Ascending aorta (tissue), 2 donors: ENCODE data around the gene RBM38. TPM values are rescaled to one million over a fixed set of nuclear protein-coding genes. Genes with fewer than 3 reads are reported as not detected.

Experiments
- DNase-seq, 2 donors: peaks; one replicate each; pipeline ENCODE4 v3.0.0-alpha.2; 2019; ENCODE audit warnings: low spot score in 2 of 2
- H3K27ac ChIP-seq, 2 donors: fragments of 200-600 bp; sonication (generic); one replicate each; pipeline ENCODE4 v1.5.1; 2016 to 2017; ENCODE audit warnings: mild to moderate bottlenecking in 1 of 2
- H3K27me3 ChIP-seq: fragments of 200-600 bp; sonication (generic); one replicate; pipeline ENCODE4 v1.5.1; 2017
- H3K36me3 ChIP-seq, 2 donors: fragments of 200-600 bp; sonication (generic); one replicate each; pipeline ENCODE4 v1.5.1; 2016
- H3K4me1 ChIP-seq, 2 donors: fragments of 200-600 bp; sonication (generic); one replicate each; pipeline ENCODE4 v1.5.1; 2016 to 2017; ENCODE audit warnings: mild to moderate bottlenecking in 1 of 2
- H3K4me3 ChIP-seq, 2 donors: fragments of 200-600 bp; sonication (generic); one replicate each; pipeline ENCODE4 v1.5.1; 2016 to 2017; ENCODE audit warnings: mild to moderate bottlenecking in 1 of 2
- H3K9me3 ChIP-seq, 2 donors: fragments of 200-600 bp; sonication (generic); one replicate each; pipeline ENCODE4 v1.5.1; 2016
- CTCF ChIP-seq, 3 experiments: fragments of 200-600 bp in 2 of 3; fragments of 450-650 bp in 1 of 3; sonication (generic) in 2 of 3; IDR thresholded peaks; one replicate each; pipeline ENCODE4 v1.5.1; 2016 to 2019; ENCODE audit warnings: antibody characterized with exemption in 3 of 3, mild to moderate bottlenecking in 1 of 3, moderate library complexity in 1 of 3
- intact Hi-C: fragments of 100-400 bp; cut with DNase I; formaldehyde crosslinking; loops from one replicate; pipeline ENCODE4 v1.15.1; 2023
- total RNA-seq: library from RNA; depleted of rRNA; stranded (reverse); fragments of >200 nt; gene quantifications from one replicate; pipeline ENCODE4 v1.1.0, GENCODE V29; 2016

The RBM38 gene
- total RNA-seq, 1 donor from 2014 or later: 24.6 TPM

DNA sequence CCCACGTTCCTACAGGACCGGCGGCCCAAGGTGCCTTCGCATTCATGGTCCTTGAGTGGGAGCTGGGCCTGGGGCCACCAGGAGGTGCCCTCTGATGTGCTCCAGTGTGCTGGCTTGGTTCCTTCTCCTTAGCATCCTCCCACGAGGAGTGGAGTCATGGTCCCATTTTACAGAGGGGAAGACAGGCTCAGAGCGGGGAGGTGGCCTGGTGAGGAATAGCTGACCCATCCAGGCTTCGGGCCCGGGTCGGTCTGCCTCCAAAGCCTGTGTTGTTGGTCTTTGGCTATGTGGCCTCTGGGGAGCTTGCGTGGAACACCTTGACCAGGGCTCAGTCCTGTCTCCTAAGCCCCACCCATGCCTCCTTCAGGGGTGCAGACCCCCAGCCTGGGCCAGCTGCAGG is 22.8 kb downstream of the RBM38 start:
- H3K27ac ChIP-seq: no peak overlapping the region
- peaks cover 0 to 7% of the 10 kb centered on the region in 2 donors for H3K36me3 ChIP-seq
- H3K4me3 ChIP-seq: no peak overlapping the region
- H3K9me3 ChIP-seq: no peaks in the 10 kb centered on the region
- intact Hi-C loops: no loop called here
- no peak for DNase-seq
- no peak for TF ChIP-seq CTCF (IDR thresholded peaks at IDR 0.05)
- H3K27me3 ChIP-seq: no peaks in the 10 kb centered on the region
- peaks cover 4 to 15% of the 10 kb centered on the region in 2 donors for H3K4me1 ChIP-seq

DNA sequence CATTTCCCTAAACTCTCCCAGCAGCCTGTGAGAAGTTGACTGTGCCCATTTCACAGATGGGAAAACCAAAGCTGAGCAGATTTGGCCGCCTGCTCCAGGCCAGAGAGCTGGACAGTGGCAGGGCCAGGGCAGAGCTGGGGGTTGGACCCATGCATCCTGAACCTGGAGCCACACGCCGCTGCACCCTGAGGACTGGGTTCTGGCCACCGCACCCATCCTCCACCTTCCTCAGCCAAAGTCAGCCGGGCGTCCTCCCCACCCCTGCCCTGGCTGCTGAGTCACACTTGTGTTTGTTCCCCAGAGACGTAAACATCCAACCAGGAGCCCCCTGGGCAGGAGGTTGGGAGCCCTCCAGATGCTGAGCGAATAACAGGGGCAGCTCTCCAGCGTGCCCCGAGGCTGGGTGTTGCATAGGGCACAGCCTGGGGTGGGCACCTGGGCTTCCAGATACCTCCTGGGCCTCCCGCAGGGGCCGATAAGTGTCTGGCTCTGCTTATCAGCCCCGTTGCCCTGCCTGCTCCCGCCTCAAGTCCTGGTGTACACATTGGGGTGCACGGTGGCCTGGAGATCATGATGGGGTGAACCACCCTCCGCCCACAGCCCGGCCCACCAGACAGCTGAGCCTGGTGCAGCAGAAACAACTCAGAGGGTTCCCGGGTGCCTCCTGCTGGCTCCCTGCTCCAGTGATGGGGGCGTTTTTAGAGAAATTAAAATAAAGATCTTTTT is 23.8 kb downstream of the RBM38 start:
- H3K27ac ChIP-seq: no peak overlapping the region
- H3K4me1 ChIP-seq: peaks cover 3 to 8% of the 10 kb centered on the region in 2 donors
- no peaks in the 10 kb centered on the region for H3K9me3 ChIP-seq
- no peak for DNase-seq
- H3K27me3 ChIP-seq: no peaks in the 10 kb centered on the region
- no peaks in the 10 kb centered on the region for H3K36me3 ChIP-seq
- H3K4me3 ChIP-seq: no peak overlapping the region
- intact Hi-C loops: no loop called here
- TF ChIP-seq CTCF (IDR thresholded peaks at IDR 0.05): no peak

DNA sequence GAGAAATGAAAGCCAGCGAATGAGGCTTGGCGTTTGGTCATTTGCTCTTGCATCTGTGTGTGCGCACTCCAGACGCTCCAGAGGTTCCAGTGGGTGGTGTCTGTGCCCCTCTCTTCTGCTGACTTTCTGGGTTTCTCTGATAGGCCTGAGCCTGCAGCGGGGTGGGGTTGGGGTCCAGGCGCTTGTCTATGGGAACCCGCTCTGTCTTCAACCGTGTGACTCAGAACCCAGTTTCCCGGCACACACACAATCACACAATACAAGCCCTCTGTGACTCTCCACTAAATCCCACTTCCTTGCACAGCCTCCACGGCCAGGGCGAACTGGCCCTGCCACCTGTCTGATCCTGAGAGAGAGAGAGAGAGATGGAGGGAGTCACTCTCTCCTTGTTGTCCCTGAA is 24.6 kb downstream of the RBM38 start:
- no peaks in the 10 kb centered on the region for H3K9me3 ChIP-seq
- H3K4me3 ChIP-seq: no peak overlapping the region
- H3K36me3 ChIP-seq: no peaks in the 10 kb centered on the region
- H3K27me3 ChIP-seq: no peaks in the 10 kb centered on the region
- intact Hi-C loops: no loop called here
- H3K4me1 ChIP-seq: peaks cover 3 to 8% of the 10 kb centered on the region in 2 donors
- DNase-seq: no peak
- TF ChIP-seq CTCF (IDR thresholded peaks at IDR 0.05): no peak
- H3K27ac ChIP-seq: no peak overlapping the region

DNA sequence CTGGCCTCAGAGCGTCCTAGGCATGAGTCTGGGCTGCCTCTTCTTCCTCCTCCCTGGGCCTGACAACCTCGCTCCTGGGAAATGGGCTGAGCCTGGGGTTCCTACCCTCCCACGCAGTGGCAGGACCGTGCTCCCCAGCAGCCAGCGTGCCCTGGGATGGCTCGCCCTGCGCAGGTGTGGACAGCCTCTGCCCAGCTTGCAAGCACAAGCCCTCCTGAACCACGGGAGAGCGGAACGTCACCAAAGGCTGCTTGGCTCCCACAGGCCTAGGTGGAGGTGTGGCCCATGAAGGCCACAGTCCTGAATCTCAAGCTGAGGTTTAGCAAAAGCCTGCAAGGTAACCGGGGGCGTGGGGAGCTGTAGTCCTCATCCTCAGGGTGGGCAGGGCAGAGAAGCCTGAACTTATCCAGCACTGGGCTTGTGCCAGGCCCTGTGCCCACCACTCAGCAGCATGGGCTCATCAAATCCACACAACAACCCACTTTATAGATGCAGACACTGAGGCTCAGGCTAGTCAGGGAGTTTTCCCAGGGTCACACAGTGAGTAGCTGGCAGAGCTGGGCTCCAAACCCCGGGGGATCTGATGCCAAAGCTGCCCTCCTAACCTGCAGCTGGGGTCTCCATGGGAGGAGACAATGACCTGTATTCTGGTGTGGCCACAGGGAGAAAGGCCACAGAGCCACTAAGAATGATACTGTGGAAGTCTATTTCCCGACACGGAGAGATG is 25.3 kb downstream of the RBM38 start:
- Histone ChIP-seq H3K9me3 (no peaks in the 10 kb centered on the region), H3K27me3 (no peaks in the 10 kb centered on the region), H3K36me3 (no peaks in the 10 kb centered on the region), H3K27ac (no peak overlapping the region), H3K4me3 (no peak overlapping the region), H3K4me1 (peaks cover 3 to 8% of the 10 kb centered on the region in 2 donors)
- intact Hi-C loops: no loop called here
- DNase-seq: no peak
- TF ChIP-seq CTCF (IDR thresholded peaks at IDR 0.05): no peak

GRCh38 chr20:57417051-57417689 is 26.0 kb downstream of the RBM38 start:
- DNase-seq: no peak
- no peak for TF ChIP-seq CTCF (IDR thresholded peaks at IDR 0.05)
- no peak overlapping the region for H3K4me3 ChIP-seq
- H3K4me1 ChIP-seq: peaks cover 3 to 8% of the 10 kb centered on the region in 2 donors
- intact Hi-C loops: no loop called here
- no peak overlapping the region for H3K27ac ChIP-seq
- no peaks in the 10 kb centered on the region for H3K27me3 ChIP-seq
- no peaks in the 10 kb centered on the region for H3K36me3 ChIP-seq
- H3K9me3 ChIP-seq: no peaks in the 10 kb centered on the region
